ENCODE data around the gene GALNT14.

Gene GALNT14

GRCh38 chr2:31083234-31083993, 54.8 kb downstream of the GALNT14 start:
- DNase-seq: no peak

DNA sequence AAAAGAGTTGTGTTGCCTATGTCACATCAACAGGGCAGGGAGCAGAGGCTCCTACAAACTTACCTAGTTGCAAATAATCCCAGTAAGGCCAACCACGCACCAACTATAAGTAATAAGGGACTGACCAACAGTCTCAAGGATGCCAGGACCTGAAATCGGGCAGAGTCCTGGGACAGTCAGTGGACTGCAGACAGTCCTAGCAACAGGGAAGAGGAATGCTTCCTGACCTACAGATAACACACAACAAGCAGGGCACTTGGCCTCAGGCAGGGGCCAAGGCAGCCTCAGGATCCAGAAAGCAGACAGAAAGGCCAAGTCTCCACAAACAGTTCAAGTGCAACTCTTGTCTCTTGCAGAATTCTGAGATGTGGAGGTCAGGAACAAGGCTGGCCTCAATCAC, 56.2 kb downstream of the GALNT14 start:
- DNase-seq: no peak

DNA sequence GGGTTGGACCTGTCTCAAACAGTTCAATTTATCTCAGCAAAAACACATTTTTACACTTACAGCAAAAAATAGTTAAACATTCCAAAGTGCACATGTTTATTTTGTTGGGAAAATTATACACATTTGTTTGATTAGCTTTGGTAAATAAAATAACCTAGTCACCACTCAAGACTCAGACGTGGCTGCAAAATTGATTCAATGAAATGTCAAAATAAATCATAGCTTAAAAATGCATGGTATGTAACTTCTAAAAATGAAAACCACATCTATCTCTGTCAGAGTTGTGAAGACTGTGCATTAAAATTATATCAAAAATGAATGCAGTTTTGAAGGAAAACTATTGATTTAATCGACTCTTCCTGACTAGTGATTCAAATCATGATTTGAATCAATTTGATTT, 56.7 kb downstream of the GALNT14 start:
- no peak for DNase-seq

DNA sequence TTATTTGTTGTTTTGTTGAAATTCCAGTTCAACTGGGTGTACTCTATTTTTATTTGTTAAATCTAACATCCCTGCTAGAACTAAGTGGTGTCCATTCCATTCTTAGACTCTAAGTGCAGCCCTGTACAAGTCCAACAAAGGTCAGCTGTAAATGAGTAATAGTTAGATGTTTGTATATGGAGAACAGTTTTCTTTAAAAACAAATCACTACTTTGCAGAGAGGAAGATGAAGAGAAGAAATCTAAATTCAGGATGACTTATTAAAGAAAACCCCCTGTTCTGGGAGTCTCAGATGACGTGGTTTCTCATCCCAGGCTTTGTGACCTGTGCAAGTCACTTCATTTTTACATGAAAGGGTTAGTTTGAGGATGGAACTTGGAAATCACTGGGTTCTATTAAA, 57.9 kb downstream of the GALNT14 start:
- no peak for DNase-seq

DNA sequence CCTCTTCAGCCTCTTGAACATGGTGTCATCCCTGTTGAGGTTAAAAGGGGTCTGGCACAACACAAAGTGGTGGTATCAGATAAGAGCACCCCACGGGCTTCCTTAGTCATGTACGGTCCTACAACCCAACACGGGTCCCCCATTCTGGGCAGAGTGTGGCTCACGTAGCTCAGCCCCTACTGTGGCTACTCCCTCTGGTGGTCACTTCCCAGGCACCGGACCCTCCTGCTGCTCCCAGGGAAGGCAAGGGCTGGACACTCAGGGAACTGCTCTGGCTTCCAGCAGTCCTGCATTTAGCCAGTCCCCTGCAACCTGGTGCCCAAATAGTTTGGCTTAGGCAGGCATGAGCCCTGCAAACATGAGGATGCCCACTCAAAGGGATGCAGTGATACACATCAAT, 58.6 kb downstream of the GALNT14 start:
- no peak for DNase-seq

DNA sequence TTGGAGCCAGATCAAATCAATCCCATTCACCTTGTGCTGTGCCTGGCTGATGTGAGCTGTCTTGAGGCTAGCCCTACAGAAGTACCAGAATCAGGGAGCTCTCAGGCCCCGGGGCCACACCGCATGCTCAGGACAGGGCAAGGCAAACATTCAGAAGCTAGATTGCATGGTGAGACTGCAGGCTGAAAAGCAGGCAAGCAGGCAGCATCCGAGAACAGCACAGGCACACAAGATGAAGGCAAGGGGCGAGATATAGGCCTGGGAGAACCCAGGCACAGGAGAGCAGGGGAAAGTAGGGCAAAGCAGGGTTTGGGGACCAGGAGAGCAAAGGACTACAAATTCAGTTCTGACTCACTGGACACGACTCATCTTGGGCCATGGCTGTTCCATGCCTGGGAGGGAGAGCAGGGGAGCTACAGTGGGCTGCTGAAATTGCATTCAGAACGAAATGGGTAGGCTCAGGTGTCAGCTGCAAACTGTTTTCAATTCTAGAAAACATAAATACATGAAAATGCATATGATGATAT, 59.6 kb downstream of the GALNT14 start:
- no peak for DNase-seq

DNA sequence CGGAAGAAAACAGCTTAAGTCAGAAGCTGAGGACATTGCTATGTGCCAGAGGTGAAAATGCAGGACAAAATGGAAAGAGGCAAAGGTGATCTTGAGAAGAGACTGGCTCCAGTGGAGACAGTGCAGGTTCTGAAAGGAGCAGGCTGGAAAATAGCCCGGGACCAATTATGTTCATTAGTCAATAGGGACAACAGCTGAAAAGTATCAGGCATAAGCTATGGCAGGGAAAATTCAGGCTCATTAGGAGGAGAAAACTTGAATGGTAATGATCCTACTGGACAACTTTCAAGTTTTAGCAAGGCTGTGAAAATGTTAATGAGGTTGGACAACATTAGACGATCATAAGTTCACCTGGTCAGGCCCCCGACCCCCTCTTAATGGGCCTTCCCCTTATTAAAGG, 60.2 kb downstream of the GALNT14 start:
- DNase-seq: no peak

DNA sequence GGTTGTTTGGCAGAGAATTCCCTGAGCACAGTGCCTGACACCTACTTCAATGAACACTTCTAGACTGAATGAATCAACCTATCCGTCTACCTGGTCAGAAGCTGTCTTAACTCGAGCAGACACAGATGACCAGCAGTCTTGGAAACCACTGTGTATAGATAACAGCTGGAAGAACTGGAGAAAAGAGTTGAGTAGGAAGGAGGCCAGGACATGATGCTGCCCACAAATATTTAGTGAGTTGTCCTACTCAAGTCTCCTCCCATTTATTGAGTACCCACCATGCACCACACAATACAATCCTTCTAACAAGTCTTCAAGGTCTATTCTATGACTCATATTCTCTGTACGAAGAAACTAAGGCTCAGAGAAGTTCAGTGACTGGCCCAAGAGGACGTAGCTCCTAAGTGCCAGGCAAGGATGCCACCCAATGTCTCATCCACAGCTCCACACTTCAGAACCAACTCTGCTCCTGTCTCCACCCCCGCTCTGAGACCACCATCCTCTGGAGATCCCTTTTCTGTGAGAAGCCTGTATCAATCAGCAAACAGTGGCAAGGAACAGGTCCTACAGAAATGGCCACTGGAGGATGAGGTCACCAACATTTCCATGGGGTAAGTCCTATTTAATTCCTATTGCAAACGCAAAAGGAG, 62.2 kb downstream of the GALNT14 start:
- DNase-seq: no peak

GRCh38 chr2:31075431-31075830, 62.8 kb downstream of the GALNT14 start:
- no peak for DNase-seq

- DNase-seq: no peak
Measured at GRCh38 chr2:31071741-31072140, 66.5 kb downstream of the GALNT14 start.

- DNase-seq: no peak
Measured at GRCh38 chr2:31070339-31071125, 67.7 kb downstream of the GALNT14 start.

- no peak for DNase-seq
Measured at GRCh38 chr2:31069643-31070325, 68.5 kb downstream of the GALNT14 start.

- DNase-seq: no peak
Measured at GRCh38 chr2:31067259-31067658, 71.0 kb downstream of the GALNT14 start.

GRCh38 chr2:31066551-31066950, 71.7 kb downstream of the GALNT14 start:
- DNase-seq: no peak

DNA sequence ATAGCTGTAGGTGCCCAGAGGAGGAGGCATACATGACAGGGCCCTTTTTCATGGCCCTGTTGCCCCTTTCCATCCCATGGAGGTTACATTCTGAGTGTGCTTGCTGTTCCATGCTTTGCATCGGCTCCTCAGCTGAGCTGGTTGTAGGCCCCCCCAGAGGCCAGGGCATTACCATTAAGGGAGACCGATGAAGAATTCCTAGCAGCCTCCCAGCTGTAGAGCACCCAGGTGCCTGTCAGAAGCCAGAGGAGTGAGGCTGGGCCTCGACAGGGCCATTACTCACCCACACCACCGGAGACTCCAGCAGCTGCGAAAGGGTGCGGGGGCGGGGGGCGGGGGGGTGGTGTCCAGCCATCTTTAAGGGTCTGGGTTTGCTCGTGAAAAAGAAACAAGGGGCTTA, 72.2 kb downstream of the GALNT14 start:
- DNase-seq: no peak

DNA sequence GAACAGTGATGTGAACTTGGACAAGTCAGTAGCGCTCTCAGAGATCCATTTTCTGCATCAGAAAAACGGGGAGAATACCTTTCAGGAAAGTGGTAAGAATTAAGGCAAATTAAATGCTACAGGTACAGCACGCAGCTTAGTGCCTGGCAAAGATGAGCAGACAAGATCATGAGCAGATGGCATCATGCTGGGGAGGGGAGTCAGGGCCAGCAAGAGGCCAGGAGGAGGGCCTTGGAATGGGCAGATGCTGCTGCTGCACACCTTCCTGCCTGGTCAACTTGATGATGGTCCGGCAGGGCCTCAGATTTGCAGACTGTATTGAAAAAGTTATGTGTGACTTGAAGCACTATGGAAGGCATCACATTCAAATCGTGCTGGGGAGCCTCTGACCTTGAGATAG, 72.9 kb downstream of the GALNT14 start:
- DNase-seq: no peak

DNA sequence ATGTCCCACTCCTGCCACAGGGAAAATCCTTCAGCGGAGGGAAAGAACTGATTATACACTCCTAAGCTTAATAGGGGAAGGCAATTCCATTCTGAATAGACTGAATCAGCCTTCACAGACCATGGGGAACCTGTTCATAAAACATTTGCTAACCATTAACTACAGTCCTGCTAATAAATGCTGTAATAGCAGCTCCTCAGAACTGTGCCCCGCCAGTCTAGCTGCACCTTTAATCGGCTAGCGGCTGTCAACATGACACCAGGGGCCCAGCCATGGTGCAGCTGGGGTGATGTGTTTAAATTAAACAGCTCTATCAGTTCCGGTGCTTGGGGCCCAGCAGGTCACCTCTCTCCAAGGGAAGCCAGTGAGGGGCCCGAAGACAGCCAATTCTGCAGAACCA, 77.8 kb downstream of the GALNT14 start:
- DNase-seq: no peak

GRCh38 chr2:31058096-31059035, 79.9 kb downstream of the GALNT14 start:
- no peak for DNase-seq

DNA sequence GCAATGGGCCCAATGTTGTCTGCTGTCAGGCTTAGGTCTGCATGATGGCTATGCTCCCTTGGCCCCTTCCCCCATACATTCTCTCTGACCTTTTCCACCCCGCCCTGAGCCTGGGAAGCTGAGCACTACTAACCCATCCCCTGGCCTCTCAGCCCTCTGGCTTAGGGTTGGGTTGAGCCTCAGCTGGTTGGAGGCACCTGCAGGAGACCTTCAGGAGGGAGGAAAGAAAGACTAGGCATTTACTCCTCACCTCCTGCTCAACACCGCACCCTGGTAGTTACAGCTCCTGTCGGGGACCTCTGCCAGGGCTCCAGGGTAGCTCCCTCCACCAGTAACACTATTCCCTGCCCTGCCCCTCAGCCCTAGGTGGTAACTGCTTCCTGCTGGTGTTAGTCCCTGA, 80.5 kb downstream of the GALNT14 start:
- no peak for DNase-seq

GRCh38 chr2:31055938-31056337, 82.3 kb downstream of the GALNT14 start:
- no peak for DNase-seq

- DNase-seq: no peak
Measured at GRCh38 chr2:31054842-31055388, 83.3 kb downstream of the GALNT14 start.

All from activated CD8-positive, alpha-beta memory T cell treated with anti-CD3 and anti-CD28 coated beads for 24 hours (primary cell).